Myocyte (in vitro differentiated cells): ENCODE results near the gene BABAM2. TPM values are rescaled to one million over a fixed set of nuclear protein-coding genes. Genes with fewer than 3 reads are reported as not detected.

Experiments used
- DNase-seq: peaks from one replicate; pipeline ENCODE4 v3.0.0-alpha.2; 2012; ENCODE audit warnings: low read depth
- total RNA-seq: library from RNA; depleted of rRNA; stranded (reverse); fragments of >200 nt; gene quantifications from 2 replicates; pipeline ENCODE4 v1.2.3, GENCODE V29; 2014

The BABAM2 gene
- total RNA-seq, 1 donor from 2014 or later, result 34.6 TPM

DNA sequence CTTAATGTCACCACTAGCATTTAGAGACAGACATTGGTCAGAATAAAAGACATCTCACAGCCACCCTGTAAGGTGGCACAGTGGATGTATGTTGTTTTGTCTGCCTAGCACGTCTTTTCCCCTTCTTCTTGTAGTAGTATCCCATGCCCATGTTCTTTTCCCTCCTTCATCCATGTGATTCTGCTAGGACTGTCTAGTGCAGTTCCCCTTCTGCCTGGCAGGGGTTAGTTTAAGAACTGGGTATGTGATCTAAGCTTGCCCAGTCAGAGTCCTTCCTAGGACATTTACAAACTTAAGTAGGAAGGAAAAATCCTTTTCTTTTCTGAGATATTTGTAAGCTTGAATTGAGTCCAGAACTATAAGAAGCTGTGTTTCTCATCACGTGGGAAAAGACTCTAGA, 172.3 kb downstream of the BABAM2 start:
- DNase-seq, result no peak

- DNase-seq, result no peak
Measured at GRCh38 chr2:28063492-28063962, 173.0 kb downstream of the BABAM2 start.

- no peak for DNase-seq
Measured at GRCh38 chr2:28067602-28068001, 177.1 kb downstream of the BABAM2 start.

- DNase-seq, result no peak
Measured at GRCh38 chr2:28068088-28068487, 177.6 kb downstream of the BABAM2 start.

DNA sequence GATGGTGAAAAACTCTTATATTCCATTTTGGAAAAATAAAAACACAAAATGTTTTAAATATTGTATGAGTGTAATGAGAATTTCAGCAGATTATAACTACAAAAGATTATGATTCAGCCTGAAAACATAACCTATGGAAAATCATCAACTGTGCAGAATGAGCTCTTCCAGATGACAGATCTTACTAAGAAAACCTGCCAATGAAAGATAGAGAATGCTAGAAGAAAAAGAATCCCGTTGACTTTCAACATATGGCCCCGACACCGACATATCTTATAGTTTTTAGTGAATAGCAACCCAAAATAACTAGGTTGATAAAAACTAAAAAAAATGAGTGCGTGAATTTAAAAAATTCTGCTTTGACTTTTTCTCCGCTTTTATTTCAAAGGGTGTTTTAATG, 178.0 kb downstream of the BABAM2 start:
- no peak for DNase-seq

DNA sequence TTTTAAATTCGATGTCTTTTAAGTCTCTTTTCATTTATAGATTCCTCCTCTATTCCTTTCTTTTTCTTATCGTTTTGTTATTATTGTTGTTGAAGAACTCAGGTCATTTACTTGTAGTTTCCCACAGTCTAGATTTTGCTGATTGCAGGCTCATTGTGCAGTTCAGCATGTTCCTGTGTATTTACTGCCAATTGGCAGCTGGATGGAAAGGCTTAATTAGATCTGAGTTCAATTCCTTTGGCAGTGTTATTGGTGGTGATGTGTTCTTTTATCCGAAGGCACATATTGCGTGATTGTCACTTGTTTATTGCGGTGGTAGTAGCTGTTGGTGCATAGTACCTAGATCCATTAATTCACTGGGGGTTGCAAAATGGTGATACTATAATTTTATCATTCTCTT, 180.7 kb downstream of the BABAM2 start:
- DNase-seq, result no peak

DNA sequence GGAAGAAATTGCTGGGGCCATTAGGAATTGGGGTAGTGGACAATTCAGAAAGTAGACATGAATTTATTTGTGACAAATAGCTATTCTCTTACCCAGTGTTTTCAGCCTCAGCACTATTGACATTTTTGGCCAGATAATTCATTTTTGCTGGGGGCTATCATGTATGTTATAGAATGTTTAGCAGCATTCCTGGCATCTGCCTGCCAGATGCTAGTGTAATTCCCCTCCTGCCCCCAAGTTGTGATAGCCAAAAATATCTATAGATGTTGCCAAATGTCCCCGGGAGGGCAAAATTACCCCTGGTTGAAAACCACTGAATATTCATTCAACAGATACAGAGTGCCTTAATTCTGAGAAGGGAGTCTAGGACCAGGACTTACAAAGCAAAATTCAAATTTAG, 183.6 kb downstream of the BABAM2 start:
- no peak for DNase-seq

- peak; percentile 40 for DNase-seq
Measured at GRCh38 chr2:28080911-28081310, 190.4 kb downstream of the BABAM2 start.

DNA sequence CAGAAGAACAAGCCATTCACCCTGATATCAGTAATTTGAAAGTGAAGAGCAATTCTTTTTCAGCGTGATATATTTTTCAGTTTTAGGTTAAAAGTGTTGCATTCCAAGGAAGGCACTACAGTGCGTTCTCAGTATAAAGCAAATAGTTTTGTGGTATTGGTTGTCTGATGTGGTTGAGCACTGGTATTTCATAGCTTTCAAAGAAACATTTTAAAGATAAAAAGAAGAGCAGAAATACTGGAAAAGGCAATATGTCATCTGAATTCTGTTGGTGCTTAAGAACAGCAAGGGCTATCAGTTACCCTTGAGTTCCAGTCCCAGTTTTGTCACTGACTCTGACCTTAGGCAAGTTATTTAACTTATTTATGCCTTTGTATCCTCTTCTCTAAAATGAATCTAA, 191.6 kb downstream of the BABAM2 start:
- peak; percentile 25 for DNase-seq

DNA sequence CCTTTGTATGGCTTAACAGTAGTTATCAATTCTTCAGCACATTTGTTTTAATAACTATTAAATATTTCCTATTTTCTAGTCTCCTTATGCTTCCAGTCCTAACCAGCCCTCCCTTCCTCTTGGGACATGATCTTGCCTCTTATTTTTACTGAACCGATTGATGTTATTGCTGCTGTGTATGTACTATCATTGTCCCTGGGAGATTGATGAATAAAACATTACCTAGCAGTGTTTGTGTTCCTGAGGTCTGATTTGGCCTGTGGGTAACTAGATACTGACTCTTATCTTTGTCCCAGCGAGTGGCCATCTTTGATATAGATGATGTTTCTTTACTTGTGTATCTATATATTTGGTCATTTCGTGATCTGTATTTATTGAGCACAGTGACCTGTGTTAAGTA, 192.9 kb downstream of the BABAM2 start:
- DNase-seq, result no peak

DNA sequence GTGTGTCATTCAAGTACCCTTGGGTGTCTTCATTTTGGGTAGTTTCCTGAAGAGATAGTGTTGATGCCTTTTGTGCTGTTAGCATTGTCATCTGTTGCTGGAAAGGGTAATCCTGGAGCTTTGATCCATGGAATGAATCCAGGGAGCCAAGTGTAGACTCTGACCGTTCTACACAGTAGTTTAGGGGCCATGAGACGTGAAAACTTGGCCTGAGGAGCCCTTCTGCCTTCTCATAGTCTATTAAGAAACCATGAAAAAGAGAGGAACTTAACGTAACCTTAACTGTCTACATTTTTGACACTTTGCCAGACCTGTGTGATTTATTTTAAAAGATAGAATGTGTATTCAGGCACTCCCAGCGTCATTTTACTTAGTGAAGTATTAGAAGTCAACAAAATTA, 194.0 kb downstream of the BABAM2 start:
- DNase-seq, result peak; percentile 43

DNA sequence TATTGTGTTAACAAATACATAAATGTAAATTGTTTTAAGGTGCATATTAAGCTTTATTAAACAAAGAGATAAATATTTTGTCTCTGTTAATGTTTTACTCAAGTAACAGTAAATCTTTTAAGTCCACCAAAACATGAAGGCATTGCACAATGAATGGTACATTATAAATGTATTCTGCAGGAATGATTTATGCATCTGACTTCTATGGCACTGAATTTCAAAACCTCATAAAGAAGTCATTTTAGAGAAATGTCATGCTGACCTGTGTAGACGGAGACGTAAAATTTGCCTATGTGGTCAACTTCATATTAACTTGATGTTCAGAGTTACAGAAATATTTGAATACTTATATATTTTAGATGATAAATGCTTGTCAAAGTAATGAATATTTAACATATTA, 194.7 kb downstream of the BABAM2 start:
- DNase-seq, result no peak

GRCh38 chr2:28086611-28087010, 196.1 kb downstream of the BABAM2 start:
- no peak for DNase-seq

DNA sequence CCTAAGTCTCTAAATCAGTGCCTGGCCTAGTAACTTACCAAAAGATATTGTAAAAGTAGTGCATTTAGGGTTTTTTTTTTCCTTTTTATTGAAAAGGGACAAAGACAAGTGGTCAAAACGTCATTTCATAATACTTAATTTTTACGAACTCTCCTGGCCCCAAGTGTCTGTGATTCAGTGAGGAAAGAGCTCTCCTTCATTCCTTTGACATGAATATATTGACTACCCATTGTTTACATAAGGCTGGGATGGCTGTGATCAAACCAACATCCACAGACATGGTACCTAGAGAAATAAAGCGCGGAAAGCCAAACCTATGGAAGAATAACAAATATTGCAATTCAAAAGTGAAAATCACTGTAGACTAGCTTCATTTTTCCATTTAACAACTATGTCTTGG, 198.4 kb downstream of the BABAM2 start:
- no peak for DNase-seq

DNA sequence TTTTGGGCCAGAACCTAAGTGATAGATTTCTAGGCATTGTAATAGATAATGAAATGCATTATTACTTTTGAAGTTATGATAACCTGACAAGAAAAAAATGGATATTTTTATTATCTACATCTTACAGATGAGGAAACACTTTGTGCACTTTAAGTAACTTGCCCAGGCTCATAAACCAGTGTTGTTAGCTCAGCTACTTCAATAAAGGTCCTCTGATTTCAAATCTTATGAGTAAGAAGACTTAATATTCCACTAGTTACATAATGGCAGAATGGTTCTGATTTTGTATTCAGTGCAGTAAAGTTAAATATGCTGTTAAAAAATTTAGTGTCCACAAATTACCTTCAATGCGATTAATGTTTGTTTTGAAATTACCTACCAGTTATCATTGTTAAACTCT, 199.0 kb downstream of the BABAM2 start:
- DNase-seq, result no peak

GRCh38 chr2:28093308-28093707, 202.8 kb downstream of the BABAM2 start:
- DNase-seq, result no peak

DNA sequence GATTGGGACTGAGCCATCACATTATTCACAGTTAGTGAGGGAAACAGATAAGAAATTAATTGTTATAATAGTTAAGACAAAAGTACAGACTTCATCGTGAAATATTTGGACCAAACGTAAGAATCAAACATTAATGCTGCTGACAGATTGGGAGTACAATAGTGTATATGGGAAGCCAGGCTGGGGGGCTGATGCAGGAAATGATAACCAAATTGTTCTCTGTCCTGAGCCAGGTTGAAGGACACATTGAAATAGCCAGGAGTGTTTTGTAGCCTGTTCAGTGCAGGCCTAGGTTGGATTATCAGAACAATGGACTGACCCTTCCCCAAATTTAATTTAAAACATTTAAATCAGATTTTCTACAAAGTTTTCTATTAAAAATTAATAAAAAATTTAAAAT, 203.2 kb downstream of the BABAM2 start:
- no peak for DNase-seq

DNA sequence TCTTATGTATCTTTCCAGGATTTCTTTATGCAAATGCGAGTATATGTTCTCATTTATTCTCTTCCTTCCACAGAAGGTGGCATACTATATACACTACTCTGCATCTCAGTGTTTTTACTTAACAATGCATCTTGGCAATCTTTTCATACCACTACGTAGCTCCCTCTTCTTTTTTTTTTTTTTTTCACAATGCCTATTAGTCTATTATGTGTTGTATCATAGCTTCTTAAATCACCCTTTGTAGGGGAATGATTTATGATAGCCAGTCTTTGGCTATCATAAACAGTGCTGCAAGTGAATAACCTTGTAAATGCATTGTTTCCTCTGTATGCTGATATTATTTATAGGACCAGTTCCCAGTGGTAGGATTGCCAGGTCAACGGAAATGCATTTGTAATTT, 204.2 kb downstream of the BABAM2 start:
- no peak for DNase-seq

GRCh38 chr2:28095622-28096021, 205.1 kb downstream of the BABAM2 start:
- peak; percentile 60 for DNase-seq

DNA sequence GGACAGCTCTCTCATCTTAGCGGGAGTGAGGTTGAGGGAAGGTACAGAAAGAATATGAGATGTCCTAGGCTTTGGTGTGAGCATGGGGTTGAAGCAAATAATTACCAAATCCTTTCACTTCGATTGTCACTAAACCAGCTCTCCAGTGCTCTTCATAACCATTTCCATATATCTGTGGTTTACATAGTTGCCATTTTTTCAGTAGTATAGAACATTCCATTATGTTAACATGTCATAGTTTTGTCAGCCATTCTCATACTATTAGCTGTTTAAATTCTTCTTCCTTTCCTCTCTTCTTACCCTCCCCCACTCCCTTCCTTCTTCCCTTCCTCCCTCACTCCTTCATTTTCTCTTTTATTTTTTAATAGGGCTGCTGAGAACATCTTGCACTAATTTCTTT, 205.9 kb downstream of the BABAM2 start:
- DNase-seq, result no peak

DNA sequence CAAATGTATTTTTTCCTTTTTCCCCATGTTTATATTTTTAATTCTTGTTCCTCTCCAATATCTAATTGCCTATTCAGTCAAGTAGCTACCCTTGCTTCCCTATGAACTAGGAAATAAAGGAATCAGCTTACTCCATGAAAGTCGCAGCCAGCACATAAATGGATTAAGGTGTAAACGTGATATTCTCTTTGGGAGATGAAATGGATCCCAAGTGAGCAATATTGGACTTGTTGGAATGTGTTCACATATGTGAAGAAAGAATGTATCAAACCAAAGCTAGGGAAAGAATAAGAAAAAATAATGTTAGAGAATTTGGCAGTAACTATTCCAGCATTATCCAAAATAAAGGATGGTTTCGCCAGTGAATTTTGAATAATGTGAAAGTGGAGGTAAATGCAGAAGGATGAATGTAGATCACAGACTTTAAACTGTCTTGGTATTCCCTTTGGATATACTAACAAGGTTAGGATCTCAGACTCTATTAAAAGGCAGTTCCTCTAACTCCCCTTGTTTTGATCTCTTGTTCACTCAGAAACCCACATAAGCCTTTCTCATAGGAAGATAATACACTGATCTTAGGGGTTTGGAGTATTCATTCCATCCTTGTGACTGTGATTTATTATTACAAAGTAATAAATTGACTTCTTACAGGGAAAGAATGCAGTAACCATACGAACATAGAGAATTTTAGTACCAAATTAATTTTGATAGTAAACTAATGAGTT, 208.1 kb downstream of the BABAM2 start:
- no peak for DNase-seq

DNA sequence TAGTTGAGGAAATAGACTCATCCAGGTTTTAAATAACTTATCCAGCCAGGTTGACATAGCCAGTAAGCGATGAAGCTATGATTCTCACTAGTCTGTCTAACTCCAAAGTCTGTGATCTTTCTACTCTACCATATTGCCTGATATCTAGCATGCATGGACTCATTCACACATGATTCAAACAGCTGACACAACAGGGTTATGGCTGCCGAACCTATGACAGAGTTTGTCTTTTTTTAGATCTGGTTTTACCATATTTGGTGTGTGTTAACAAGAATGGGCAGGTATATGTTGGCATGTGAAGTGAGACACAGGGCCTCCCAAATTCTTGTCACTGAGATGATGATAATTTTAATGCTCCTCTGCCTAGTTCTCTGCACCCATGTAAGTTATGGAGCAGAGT, 210.6 kb downstream of the BABAM2 start:
- peak; percentile 74 for DNase-seq

DNA sequence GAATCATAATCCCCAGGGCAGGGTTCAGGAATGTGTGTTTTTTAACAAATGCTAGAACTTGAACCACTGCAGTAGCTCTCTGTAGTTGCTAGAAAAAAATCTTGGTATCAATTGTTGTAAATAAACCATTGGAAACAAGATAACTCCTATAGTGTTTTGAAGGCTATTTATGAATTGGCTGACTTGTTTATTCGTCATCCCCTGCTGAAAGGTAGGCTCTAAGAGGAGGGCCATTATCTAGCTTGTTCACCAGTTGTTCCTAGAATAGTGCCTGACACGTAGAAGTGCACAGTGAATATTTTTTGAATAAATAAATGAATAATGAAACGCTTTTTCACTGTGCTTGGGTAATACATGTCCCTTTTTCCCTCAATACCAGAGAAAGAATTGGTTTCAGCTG, 211.4 kb downstream of the BABAM2 start:
- DNase-seq, result peak; percentile 62

- DNase-seq, result peak; percentile 93
Measured at GRCh38 chr2:28102455-28102874, 211.9 kb downstream of the BABAM2 start.
